ENCODE data around the gene CTNND2. TPM values are rescaled to one million over a fixed set of nuclear protein-coding genes. Genes with fewer than 3 reads are reported as not detected.

Gene CTNND2
- total RNA-seq, 6 donors from 2014 or later: 1.1 to 12.4 (median 3.2) TPM

DNA sequence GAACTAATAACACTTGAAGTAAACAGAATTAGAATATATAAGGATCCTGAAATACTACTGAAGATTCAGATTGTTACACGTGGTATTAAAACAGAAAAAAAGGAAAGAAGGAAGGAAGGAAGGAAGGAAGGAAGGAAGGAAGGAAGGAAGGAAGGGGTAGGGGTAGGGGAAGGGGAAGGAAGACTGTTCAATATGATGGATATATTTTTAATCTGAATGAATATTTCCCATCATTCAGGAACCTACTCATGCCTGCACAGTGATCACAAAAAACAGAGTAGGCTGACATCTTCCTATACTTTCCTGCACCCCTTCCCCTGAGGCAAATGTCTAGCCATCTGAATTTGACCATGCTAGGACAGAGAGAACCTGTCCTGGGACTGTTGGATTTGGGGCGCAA is 133.9 kb downstream of the CTNND2 start:
- no peak for TF ChIP-seq CTCF (IDR thresholded peaks at IDR 0.05)
- TF ChIP-seq POLR2AphosphoS5 (IDR thresholded peaks at IDR 0.05): no peak
- TF ChIP-seq POLR2A (IDR thresholded peaks at IDR 0.05): no peak
- no peak for TF ChIP-seq EP300 (IDR thresholded peaks at IDR 0.05)
- Histone ChIP-seq H3K36me3 (no peaks in the 10 kb centered on the region), H3K4me1 (no peaks in the 10 kb centered on the region), H3K4me3 (no peak overlapping the region), H3K27me3 (no peaks in the 10 kb centered on the region), H3K9me3 (no peaks in the 10 kb centered on the region), H3K27ac (no peak overlapping the region)
- ATAC-seq (ENCODE audit: low FRiP score in 2 of 2) (no peak), DNase-seq (no peak)
- WGBS, 2 donors: 61 to 64% methylated on average over 2 of the region's 2 CpGs

DNA sequence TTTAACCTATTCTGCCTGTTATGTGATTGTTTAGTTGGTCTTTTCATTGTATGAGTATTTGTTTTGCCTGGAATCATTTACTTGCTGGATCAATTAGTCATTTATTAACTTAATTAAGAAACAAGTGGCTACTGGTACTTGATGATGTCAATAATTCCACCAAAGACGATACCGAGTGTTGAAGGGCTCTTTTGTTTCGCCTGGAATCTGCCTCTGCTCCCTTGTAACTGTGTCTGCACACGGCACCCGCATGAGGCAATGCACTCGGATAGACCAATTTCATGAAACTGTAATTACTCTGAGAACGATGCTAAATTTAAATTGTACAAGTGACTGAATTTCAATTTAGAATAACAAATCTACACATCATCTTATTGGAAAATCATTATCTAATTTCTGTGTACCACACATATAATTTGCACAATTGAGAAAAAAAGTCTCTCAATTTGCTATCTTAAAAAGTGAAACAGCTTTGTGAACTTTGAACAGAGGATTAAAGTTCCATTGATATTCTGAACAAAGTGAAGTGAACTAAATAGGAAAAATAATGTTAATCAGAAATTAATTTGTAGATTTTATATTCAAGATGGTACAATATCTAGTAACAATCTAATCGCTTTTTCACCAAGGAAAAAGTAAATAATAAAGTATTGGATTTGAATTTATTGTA is 143.2 kb downstream of the CTNND2 start:
- no peak overlapping the region for H3K4me3 ChIP-seq
- H3K36me3 ChIP-seq: no peaks in the 10 kb centered on the region
- TF ChIP-seq POLR2AphosphoS5 (IDR thresholded peaks at IDR 0.05) (no peak), EP300 (IDR thresholded peaks at IDR 0.05) (no peak), POLR2A (IDR thresholded peaks at IDR 0.05) (no peak), CTCF (IDR thresholded peaks at IDR 0.05) (no peak)
- 75 to 84% methylated on average over 8 of the region's 8 CpGs for WGBS, 2 donors
- H3K4me1 ChIP-seq: no peaks in the 10 kb centered on the region
- peaks cover 0 to 8% (median 0%) of the 10 kb centered on the region in 4 donors for H3K9me3 ChIP-seq
- ATAC-seq (ENCODE audit: low FRiP score in 2 of 2): no peak
- H3K27ac ChIP-seq: no peak overlapping the region
- DNase-seq: no peak
- no peaks in the 10 kb centered on the region for H3K27me3 ChIP-seq

GRCh38 chr5:11758321-11758720 is 145.9 kb downstream of the CTNND2 start:
- WGBS, 2 donors: 39 to 62% methylated on average over 1 of the region's 1 CpG

DNA sequence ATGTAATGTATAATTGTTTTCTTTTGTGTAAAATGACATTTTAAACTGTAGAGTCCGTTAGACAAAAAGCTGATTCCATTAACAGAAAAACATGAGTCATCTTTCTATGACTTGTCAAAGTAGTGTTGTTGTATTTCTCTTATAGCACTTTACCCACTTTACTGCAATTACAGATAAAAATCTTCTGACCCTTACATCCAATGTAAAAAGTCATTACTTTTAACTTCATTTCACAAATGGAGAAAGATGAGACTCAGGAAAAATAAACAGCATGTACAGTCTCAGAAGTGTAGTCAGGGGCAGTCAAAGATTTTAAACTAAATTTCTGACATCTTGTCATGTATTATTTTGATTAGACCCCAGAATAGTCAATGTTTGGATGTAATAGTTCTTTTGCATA is 146.6 kb downstream of the CTNND2 start:
- Histone ChIP-seq H3K9me3 (no peaks in the 10 kb centered on the region), H3K36me3 (no peaks in the 10 kb centered on the region), H3K27me3 (no peaks in the 10 kb centered on the region), H3K4me1 (no peaks in the 10 kb centered on the region), H3K27ac (no peak overlapping the region), H3K4me3 (no peak overlapping the region)
- no peak for DNase-seq
- WGBS, 2 donors: 58 to 72% methylated on average over 1 of the region's 1 CpG
- no peak for TF ChIP-seq POLR2A (IDR thresholded peaks at IDR 0.05)
- no peak for TF ChIP-seq POLR2AphosphoS5 (IDR thresholded peaks at IDR 0.05)
- no peak for TF ChIP-seq EP300 (IDR thresholded peaks at IDR 0.05)
- no peak for TF ChIP-seq CTCF (IDR thresholded peaks at IDR 0.05)
- no peak for ATAC-seq (ENCODE audit: low FRiP score in 2 of 2)

More at GRCh38 chr5:11758321-11758720, 145.9 kb downstream of the CTNND2 start:
- Histone ChIP-seq H3K9me3 (no peaks in the 10 kb centered on the region), H3K27me3 (no peaks in the 10 kb centered on the region), H3K27ac (no peak overlapping the region), H3K4me1 (no peaks in the 10 kb centered on the region), H3K36me3 (no peaks in the 10 kb centered on the region), H3K4me3 (no peak overlapping the region)
- ATAC-seq (ENCODE audit: low FRiP score in 2 of 2) (no peak), DNase-seq (no peak)
- TF ChIP-seq POLR2A (IDR thresholded peaks at IDR 0.05): no peak
- TF ChIP-seq EP300 (IDR thresholded peaks at IDR 0.05): no peak
- no peak for TF ChIP-seq CTCF (IDR thresholded peaks at IDR 0.05)
- TF ChIP-seq POLR2AphosphoS5 (IDR thresholded peaks at IDR 0.05): no peak

GRCh38 chr5:11737010-11737409 is 167.2 kb downstream of the CTNND2 start:
- TF ChIP-seq CTCF (IDR thresholded peaks at IDR 0.05) (no peak), EP300 (IDR thresholded peaks at IDR 0.05) (no peak), POLR2A (IDR thresholded peaks at IDR 0.05) (no peak), POLR2AphosphoS5 (IDR thresholded peaks at IDR 0.05) (no peak)
- Histone ChIP-seq H3K27me3 (no peaks in the 10 kb centered on the region), H3K36me3 (no peaks in the 10 kb centered on the region), H3K4me3 (no peak overlapping the region), H3K9me3 (no peaks in the 10 kb centered on the region), H3K27ac (no peak overlapping the region), H3K4me1 (no peaks in the 10 kb centered on the region)
- WGBS, 2 donors: 76 to 88% methylated on average over 3 of the region's 3 CpGs
- DNase-seq (no peak), ATAC-seq (ENCODE audit: low FRiP score in 2 of 2) (no peak)
